Esophagus (tissue), 2 donors: ENCODE data around the gene TEKT5. TPM values are rescaled to one million over a fixed set of nuclear protein-coding genes. Genes with fewer than 3 reads are reported as not detected.

Experiments
- H3K27ac ChIP-seq, 2 donors: one replicate each; pipeline ENCODE4 v1.5.1; 2013; ENCODE audit warnings: low read depth in 2 of 2, mild to moderate bottlenecking in 2 of 2, inconsistent platforms in 1 of 2, low read length in 1 of 2, moderate library complexity in 1 of 2
- H3K27me3 ChIP-seq, 2 donors: one replicate each; pipeline ENCODE4 v1.6.1; 2013; ENCODE audit warnings: low read length in 2 of 2, control low read depth in 1 of 2, mild to moderate bottlenecking in 1 of 2; ENCODE audit not compliant: insufficient read depth in 2 of 2, control insufficient read depth in 1 of 2
- H3K36me3 ChIP-seq, 2 donors: one replicate each; pipeline ENCODE4 v1.6.1; 2013; ENCODE audit warnings: low read length in 1 of 2; ENCODE audit not compliant: control insufficient read depth in 2 of 2, insufficient read depth in 2 of 2
- H3K4me1 ChIP-seq, 2 donors: one replicate each; pipeline ENCODE4 v1.6.1; 2013; ENCODE audit warnings: low read length in 1 of 2; ENCODE audit not compliant: control insufficient read depth in 2 of 2, insufficient read depth in 2 of 2
- H3K4me3 ChIP-seq, 2 donors: one replicate each; pipeline ENCODE4 v1.5.1; 2013; ENCODE audit warnings: low read length in 2 of 2, mild to moderate bottlenecking in 2 of 2, low read depth in 1 of 2, moderate library complexity in 1 of 2
- H3K9me3 ChIP-seq, 2 donors: one replicate each; pipeline ENCODE4 v1.6.1; 2013; ENCODE audit warnings: mild to moderate bottlenecking in 2 of 2, low read depth in 1 of 2, low read length in 1 of 2, moderate library complexity in 1 of 2; ENCODE audit not compliant: control insufficient read depth in 2 of 2, insufficient read depth in 1 of 2
- WGBS, 2 donors: extraction: QIAGEN DNeasy Blood & Tissue Kit; methylation state at CpG; one replicate each; pipeline ENCODE4 v1.1.7; 2013; 5-methylcytosine and 5-hydroxymethylcytosine counted together
- polyA plus RNA-seq, 2 donors: library from polyadenylated mRNA; stranded (reverse); fragments of 200-250 nt; gene quantifications; one replicate each; pipeline ENCODE4 v1.2.3, GENCODE V29; 2013
- donor health status: healthy with polysubstance abuse.
- donor health status: Bipolar disorder and iron deficiency.

The TEKT5 gene
- polyA plus RNA-seq, 2 donors = 0.22 TPM; not detected in 1

GRCh38 chr16:10676284-10676683 lies 18.4 kb downstream of the TEKT5 start:
- Histone ChIP-seq H3K4me1 (no peaks in the 10 kb centered on the region), H3K27ac (no peak overlapping the region), H3K9me3 (no peaks in the 10 kb centered on the region), H3K36me3 (no peaks in the 10 kb centered on the region), H3K4me3 (no peak overlapping the region), H3K27me3 (no peaks in the 10 kb centered on the region)
- 92 to 95% methylated on average over 6 of the region's 6 CpGs for WGBS, 2 donors

DNA sequence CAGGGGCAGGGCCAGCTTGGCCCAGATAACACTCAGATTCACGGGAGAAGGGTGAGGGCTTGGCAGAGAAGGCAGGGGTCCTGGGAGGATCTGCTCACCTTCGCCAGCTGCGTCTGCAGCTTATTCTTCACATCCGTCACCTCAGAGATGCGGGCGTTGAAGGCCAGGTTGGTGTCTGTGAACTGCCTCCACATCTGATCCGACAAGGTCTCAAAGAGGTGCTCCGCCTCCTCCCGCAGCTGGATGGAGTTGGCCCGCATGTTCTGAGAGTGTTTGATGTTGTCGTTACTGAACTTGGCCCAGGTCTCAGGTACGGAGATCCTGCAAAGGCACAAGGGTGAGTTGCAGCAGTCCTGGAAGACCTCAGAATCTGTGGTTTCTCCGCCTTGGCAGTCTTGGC lies 18.9 kb downstream of the TEKT5 start:
- no peak overlapping the region for H3K4me3 ChIP-seq
- no peaks in the 10 kb centered on the region for H3K9me3 ChIP-seq
- H3K4me1 ChIP-seq = no peaks in the 10 kb centered on the region
- H3K36me3 ChIP-seq = no peaks in the 10 kb centered on the region
- no peak overlapping the region for H3K27ac ChIP-seq
- 88 to 89% methylated on average over 13 of the region's 13 CpGs for WGBS, 2 donors
- no peaks in the 10 kb centered on the region for H3K27me3 ChIP-seq

DNA sequence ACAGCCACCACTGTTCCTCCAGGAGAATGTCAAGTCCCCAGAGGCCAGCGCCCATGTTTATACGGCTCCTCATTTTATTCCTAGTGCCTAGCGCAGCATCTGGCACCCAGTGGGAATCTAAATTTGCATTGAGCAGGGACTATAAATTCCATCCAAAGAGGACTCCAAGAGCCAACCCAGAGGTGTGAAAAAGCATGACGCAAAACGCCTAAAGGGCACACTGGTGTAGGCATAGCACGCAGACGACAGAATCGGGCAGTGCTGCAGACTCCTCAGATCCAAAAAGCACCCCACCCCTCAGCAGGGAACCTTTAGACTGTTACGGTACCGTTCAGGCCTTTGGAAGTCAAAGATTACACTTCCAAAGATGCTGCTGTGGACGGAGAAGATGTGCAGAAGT lies 19.5 kb downstream of the TEKT5 start:
- H3K4me3 ChIP-seq = no peak overlapping the region
- no peaks in the 10 kb centered on the region for H3K36me3 ChIP-seq
- no peaks in the 10 kb centered on the region for H3K9me3 ChIP-seq
- WGBS, 2 donors = 83 to 87% methylated on average over 11 of the region's 11 CpGs
- H3K4me1 ChIP-seq = no peaks in the 10 kb centered on the region
- H3K27me3 ChIP-seq = no peaks in the 10 kb centered on the region
- H3K27ac ChIP-seq = no peak overlapping the region

- Histone ChIP-seq H3K4me1 (no peaks in the 10 kb centered on the region), H3K9me3 (no peaks in the 10 kb centered on the region), H3K36me3 (no peaks in the 10 kb centered on the region), H3K4me3 (no peak overlapping the region), H3K27me3 (no peaks in the 10 kb centered on the region), H3K27ac (no peak overlapping the region)
- 67 to 73% methylated on average over 4 of the region's 4 CpGs for WGBS, 2 donors
Observed at GRCh38 chr16:10671729-10672128, 23.0 kb downstream of the TEKT5 start.

DNA sequence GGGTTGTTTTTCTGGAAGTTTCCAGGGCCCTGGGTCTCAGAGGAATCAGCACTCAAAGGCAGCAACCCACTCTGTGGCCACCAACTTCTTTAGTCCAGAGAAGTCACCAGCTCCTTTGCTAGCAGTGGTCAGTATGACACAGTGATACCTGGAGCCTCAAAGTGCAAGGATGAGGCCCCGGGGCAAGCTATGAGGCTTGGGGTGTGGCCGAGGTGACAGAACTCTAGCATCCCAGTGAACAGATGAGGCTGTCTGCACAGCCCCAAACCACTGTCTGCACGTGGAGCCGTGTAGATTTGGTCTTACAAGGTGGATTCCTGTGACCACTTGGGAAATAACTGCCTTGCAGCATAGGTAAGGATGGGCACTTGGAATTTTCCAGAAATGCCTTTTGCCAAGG lies 24.9 kb downstream of the TEKT5 start:
- H3K36me3 ChIP-seq = no peaks in the 10 kb centered on the region
- H3K27me3 ChIP-seq = no peaks in the 10 kb centered on the region
- H3K9me3 ChIP-seq = no peaks in the 10 kb centered on the region
- H3K4me1 ChIP-seq = no peaks in the 10 kb centered on the region
- no peak overlapping the region for H3K27ac ChIP-seq
- 77 to 78% methylated on average over 4 of the region's 4 CpGs for WGBS, 2 donors
- no peak overlapping the region for H3K4me3 ChIP-seq

GRCh38 chr16:10668322-10669045 lies 26.2 kb downstream of the TEKT5 start:
- H3K4me3 ChIP-seq = no peak overlapping the region
- WGBS, 2 donors = 56% methylated on average over 8 of the region's 8 CpGs
- H3K4me1 ChIP-seq = no peaks in the 10 kb centered on the region
- no peaks in the 10 kb centered on the region for H3K27me3 ChIP-seq
- no peaks in the 10 kb centered on the region for H3K9me3 ChIP-seq
- H3K36me3 ChIP-seq = no peaks in the 10 kb centered on the region
- H3K27ac ChIP-seq = no peak overlapping the region

DNA sequence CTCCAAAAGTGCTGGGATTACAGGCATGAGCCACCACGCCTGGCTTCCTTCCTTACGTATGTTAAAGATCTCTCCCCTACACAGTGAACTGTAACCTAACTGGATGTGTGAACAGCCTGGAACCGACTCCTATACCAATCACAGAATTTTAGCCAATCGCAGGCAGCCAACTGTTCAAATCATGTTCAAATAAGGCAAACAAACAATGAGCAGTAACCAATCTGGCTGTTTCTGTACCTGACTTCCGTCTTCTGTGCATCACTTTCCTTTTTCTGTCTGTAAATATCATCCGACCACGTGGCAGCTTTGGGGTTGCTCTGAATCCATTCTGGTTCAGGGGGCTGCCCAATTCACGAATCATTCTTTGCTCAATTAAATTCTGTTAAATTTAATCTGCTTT lies 27.5 kb downstream of the TEKT5 start:
- Histone ChIP-seq H3K27ac (no peak overlapping the region), H3K4me1 (no peaks in the 10 kb centered on the region), H3K9me3 (no peaks in the 10 kb centered on the region), H3K27me3 (no peaks in the 10 kb centered on the region), H3K36me3 (no peaks in the 10 kb centered on the region), H3K4me3 (no peak overlapping the region)
- 83 to 87% methylated on average over 8 of the region's 8 CpGs for WGBS, 2 donors

DNA sequence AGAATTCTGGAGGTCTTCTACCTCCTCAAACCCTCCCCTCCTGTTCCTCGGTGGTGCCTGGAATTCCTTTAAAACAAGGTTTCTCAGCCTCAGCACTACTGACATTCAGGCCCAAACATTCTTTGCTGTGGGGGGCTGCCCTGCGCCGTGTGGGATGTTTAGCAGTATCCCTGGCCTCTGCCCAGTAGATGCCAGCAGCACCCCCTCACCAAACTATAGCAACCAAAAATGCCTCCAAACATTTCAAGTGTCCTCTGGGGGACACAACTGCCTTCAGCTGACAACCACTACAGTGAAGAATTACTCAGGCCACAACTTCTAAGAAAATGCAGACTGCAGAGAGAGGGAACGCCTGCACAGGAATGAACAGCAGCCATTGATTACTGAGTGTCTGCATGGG lies 28.4 kb downstream of the TEKT5 start:
- no peaks in the 10 kb centered on the region for H3K4me1 ChIP-seq
- no peak overlapping the region for H3K4me3 ChIP-seq
- H3K9me3 ChIP-seq = no peaks in the 10 kb centered on the region
- no peak overlapping the region for H3K27ac ChIP-seq
- no peaks in the 10 kb centered on the region for H3K36me3 ChIP-seq
- no peaks in the 10 kb centered on the region for H3K27me3 ChIP-seq
- 93% methylated on average over 4 of the region's 4 CpGs for WGBS, 2 donors

DNA sequence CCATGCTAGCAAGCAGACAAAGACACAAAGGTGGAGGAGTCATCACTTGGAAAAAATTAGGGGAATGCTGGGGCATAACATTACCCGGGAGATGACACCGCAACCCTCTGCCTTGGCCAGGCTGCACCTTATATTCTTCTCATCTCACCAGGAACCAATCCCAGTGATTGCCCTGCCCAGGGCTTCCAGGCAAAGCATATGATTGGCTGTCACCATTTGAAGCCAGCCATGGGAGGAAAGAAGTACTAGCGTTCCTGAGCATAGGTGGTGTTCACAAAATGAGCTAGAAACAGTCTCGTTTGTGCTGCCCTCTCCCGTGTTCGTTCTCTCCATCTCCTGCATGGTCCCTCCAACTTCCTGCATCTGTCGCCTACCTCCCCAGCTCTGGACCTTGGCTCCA lies 29.6 kb downstream of the TEKT5 start:
- H3K4me3 ChIP-seq = no peak overlapping the region
- H3K36me3 ChIP-seq = no peaks in the 10 kb centered on the region
- H3K4me1 ChIP-seq = no peaks in the 10 kb centered on the region
- 83 to 88% methylated on average over 7 of the region's 7 CpGs for WGBS, 2 donors
- H3K27me3 ChIP-seq = no peaks in the 10 kb centered on the region
- H3K27ac ChIP-seq = no peak overlapping the region
- H3K9me3 ChIP-seq = no peaks in the 10 kb centered on the region

DNA sequence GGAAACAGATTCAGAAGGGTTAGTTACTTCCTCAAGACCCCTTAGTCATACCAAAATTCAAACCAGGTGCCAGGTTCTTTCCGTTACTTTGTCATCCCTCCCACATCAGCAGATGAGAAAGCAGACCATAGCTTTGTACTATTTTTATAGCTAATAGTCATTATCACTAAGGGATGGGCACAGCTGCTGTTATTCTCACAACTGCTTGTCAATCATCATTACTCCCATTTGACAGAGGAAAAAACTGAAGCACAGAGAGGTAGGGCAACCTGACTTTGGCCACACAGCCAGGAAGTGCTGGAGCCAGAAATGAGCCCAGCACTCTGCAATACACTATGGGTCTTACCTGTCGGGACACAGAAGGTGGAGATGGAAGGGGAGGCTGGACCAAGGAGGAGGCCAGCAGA lies 30.0 kb downstream of the TEKT5 start:
- no peaks in the 10 kb centered on the region for H3K4me1 ChIP-seq
- no peaks in the 10 kb centered on the region for H3K9me3 ChIP-seq
- WGBS, 2 donors = 81 to 86% methylated on average over 2 of the region's 2 CpGs
- no peak overlapping the region for H3K4me3 ChIP-seq
- no peaks in the 10 kb centered on the region for H3K36me3 ChIP-seq
- H3K27me3 ChIP-seq = no peaks in the 10 kb centered on the region
- no peak overlapping the region for H3K27ac ChIP-seq
